Effector CD4-positive, alpha-beta T cell (primary cell): ENCODE results near the gene SDHAF3.

ENCODE experiments used
- DNase-seq: peaks from one replicate; pipeline ENCODE4 v3.0.0-alpha.2; 2020

SDHAF3 gene

DNA sequence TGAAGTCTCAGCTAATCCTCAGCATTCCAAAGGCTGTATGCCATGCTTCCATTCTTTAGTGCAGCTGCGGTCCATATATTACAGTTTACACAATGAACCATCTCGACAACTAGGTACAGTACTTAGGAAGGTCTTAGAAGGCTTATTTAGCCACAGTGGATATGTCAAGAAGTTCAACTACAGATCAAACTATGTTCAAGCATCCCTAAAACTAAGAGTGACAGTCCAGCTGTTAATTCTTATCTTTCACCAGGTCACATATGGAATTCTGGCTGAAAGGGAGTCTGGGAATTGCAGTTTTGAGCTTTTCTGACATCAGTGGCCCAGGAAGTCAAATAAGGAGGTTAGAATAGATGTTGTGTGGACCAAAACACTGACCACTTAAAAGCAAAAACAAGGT is 106.8 kb downstream of the SDHAF3 start:
- no peak for DNase-seq

DNA sequence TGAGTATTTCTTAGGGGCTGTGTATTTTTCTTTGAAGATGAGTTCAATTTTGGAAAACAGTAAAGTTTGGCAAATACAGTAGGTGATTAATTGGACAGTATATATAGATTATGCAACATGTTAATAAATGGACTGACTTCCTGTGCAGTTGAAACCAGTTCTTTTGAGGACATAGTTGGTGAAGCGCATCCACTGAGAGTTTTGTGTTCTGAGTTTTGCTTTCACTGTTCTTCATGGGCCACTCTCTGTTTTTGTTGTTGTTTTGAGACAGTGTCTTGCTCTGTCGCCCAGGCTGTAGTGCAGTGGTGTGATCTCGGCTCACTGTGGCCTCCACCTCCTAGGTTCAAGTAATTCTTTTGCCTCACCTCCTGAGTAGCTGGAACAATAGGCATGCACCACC is 109.0 kb downstream of the SDHAF3 start:
- DNase-seq, result no peak
